Neuronal stem cell (in vitro differentiated cells): ENCODE measurements around the gene TRNT1.

Experiments
- DNase-seq: peaks from one replicate; pipeline ENCODE4 v3.0.0-alpha.2; 2013; ENCODE audit warnings: low spot score
- H2AFZ ChIP-seq: one replicate; pipeline ENCODE4 v1.6.1; 2013; ENCODE audit warnings: mild to moderate bottlenecking, low read length, inconsistent platforms
- H2AK5ac ChIP-seq: 2 replicates; pipeline ENCODE4 v1.6.1; 2013; ENCODE audit warnings: low read depth, mild to moderate bottlenecking, inconsistent platforms, low read length, moderate library complexity, mixed read lengths
- H2BK120ac ChIP-seq: 2 replicates; pipeline ENCODE4 v1.6.1; 2013; ENCODE audit warnings: low read depth, mild to moderate bottlenecking, inconsistent platforms, low read length, moderate library complexity, mixed read lengths
- H2BK12ac ChIP-seq: one replicate; pipeline ENCODE4 v1.6.1; 2013; ENCODE audit warnings: low read length, inconsistent platforms
- H2BK15ac ChIP-seq: 2 replicates; pipeline ENCODE4 v1.6.1; 2013; ENCODE audit warnings: mild to moderate bottlenecking, low read length, inconsistent platforms, mixed read lengths
- H2BK5ac ChIP-seq: one replicate; pipeline ENCODE4 v1.6.1; 2013; ENCODE audit warnings: inconsistent platforms, mild to moderate bottlenecking, low read length, moderate library complexity
- H3K14ac ChIP-seq: one replicate; pipeline ENCODE4 v1.6.1; 2013; ENCODE audit warnings: low read length, inconsistent platforms
- H3K18ac ChIP-seq: 2 replicates; pipeline ENCODE4 v1.6.1; 2013; ENCODE audit warnings: low read length, inconsistent platforms
- H3K23ac ChIP-seq: 2 replicates; pipeline ENCODE4 v1.6.1; 2013; ENCODE audit warnings: low read depth, mild to moderate bottlenecking, mixed read lengths, low read length, inconsistent platforms; ENCODE audit not compliant: poor library complexity
- H3K27ac ChIP-seq: replicated peaks from 3 replicates; pipeline ENCODE4 v1.5.1; 2013; ENCODE audit warnings: low read length, inconsistent platforms
- H3K27me3 ChIP-seq, 3 experiments: 2 replicates each; pipeline ENCODE4 v1.6.1; 2013; ENCODE audit warnings: low read length in 3 of 3, mild to moderate bottlenecking in 2 of 3, inconsistent platforms in 1 of 3, low read depth in 1 of 3, mixed read lengths in 1 of 3, moderate library complexity in 1 of 3; ENCODE audit not compliant: control insufficient read depth in 3 of 3, insufficient read depth in 3 of 3
- H3K36me3 ChIP-seq, 2 donors: replicated peaks in 1 of 2; 2 replicates each; pipeline ENCODE4 v1.6.1; 2013; ENCODE audit warnings: low read length in 2 of 2; ENCODE audit not compliant: control insufficient read depth in 2 of 2, insufficient read depth in 2 of 2
- H3K4ac ChIP-seq: 2 replicates; pipeline ENCODE4 v1.6.1; 2013; ENCODE audit warnings: inconsistent platforms, mild to moderate bottlenecking, low read length, moderate library complexity
- H3K4me1 ChIP-seq, 2 donors: 1 replicate in 1 of 2; 2 replicates in 1 of 2; pipeline ENCODE4 v1.6.1; 2013; ENCODE audit warnings: low read length in 2 of 2, low read depth in 1 of 2; ENCODE audit not compliant: control insufficient read depth in 2 of 2, insufficient read depth in 1 of 2
- H3K4me2 ChIP-seq: one replicate; pipeline ENCODE4 v1.6.1; 2013; ENCODE audit warnings: mild to moderate bottlenecking, low read length, inconsistent platforms; ENCODE audit not compliant: insufficient read depth, poor library complexity, severe bottlenecking
- H3K4me3 ChIP-seq, 2 donors: 2 replicates each; pipeline ENCODE4 v1.5.1; 2013; ENCODE audit warnings: low read length in 2 of 2, mild to moderate bottlenecking in 2 of 2, inconsistent platforms in 1 of 2, moderate library complexity in 1 of 2
- H3K79me1 ChIP-seq: one replicate; pipeline ENCODE4 v1.6.1; 2013; ENCODE audit warnings: low read depth, mild to moderate bottlenecking, inconsistent platforms, low read length, moderate library complexity
- H3K9ac ChIP-seq: one replicate; pipeline ENCODE4 v1.6.1; 2013; ENCODE audit warnings: mild to moderate bottlenecking, low read depth, low read length, inconsistent platforms; ENCODE audit not compliant: poor library complexity
- H3K9me3 ChIP-seq, 2 donors: replicated peaks in 1 of 2; 2 replicates each; pipeline versions ENCODE3 to v1.6.1; 2013; ENCODE audit warnings: low read length in 2 of 2, mild to moderate bottlenecking in 2 of 2, inconsistent platforms in 1 of 2, low read depth in 1 of 2, mixed read lengths in 1 of 2, moderate library complexity in 1 of 2; ENCODE audit not compliant: control insufficient read depth in 2 of 2, insufficient read depth in 1 of 2
- H4K8ac ChIP-seq: one replicate; pipeline ENCODE4 v1.6.1; 2013; ENCODE audit warnings: low read depth, mild to moderate bottlenecking, inconsistent platforms, low read length, moderate library complexity
- H4K91ac ChIP-seq: one replicate; pipeline ENCODE4 v1.6.1; 2013; ENCODE audit warnings: low read length, low read depth, mild to moderate bottlenecking, inconsistent platforms; ENCODE audit not compliant: poor library complexity
- WGBS, 2 donors: extraction: QIAGEN DNeasy Blood & Tissue Kit; methylation state at CpG; one replicate each; pipeline ENCODE4 v1.1.7; 2013; ENCODE audit warnings: missing lambda C conversion rate in 2 of 2, mixed read lengths in 1 of 2; ENCODE audit not compliant: insufficient read length in 2 of 2, insufficient replicate concordance in 1 of 2; ENCODE audit errors: extremely low coverage in 2 of 2; 5-methylcytosine and 5-hydroxymethylcytosine counted together

Gene TRNT1

GRCh38 chr3:3110749-3111361 lies 15.9 kb upstream of the TRNT1 start:
- Histone ChIP-seq H3K4me2 (no peak overlapping the region), H3K18ac (no peak overlapping the region), H2BK120ac (no peak overlapping the region), H3K4ac (no peak overlapping the region), H4K91ac (no peak overlapping the region), H3K14ac (no peak overlapping the region), H3K36me3 (no peaks in the 10 kb centered on the region), H3K79me1 (peaks cover 2% of the 10 kb centered on the region), H3K9me3 (no peaks in the 10 kb centered on the region), H2BK5ac (no peak overlapping the region), H3K4me1 (no peaks in the 10 kb centered on the region), H3K27me3 (peaks cover 0 to 3% (median 0%) of the 10 kb centered on the region in 3 experiments), H2BK15ac (no peak overlapping the region), H2BK12ac (no peak overlapping the region), H2AK5ac (no peak overlapping the region), H3K23ac (no peak overlapping the region), H2AFZ (peak overlapping the region; percentile 63), H4K8ac (no peak overlapping the region), H3K4me3 (no peak overlapping the region), H3K27ac (no peak overlapping the region), H3K9ac (no peak overlapping the region)
- no CpG with 5 or more reads among the region's 7 CpGs for WGBS, 2 donors
- DNase-seq = no peak

- Histone ChIP-seq H4K91ac (no peak overlapping the region), H2AFZ (no peak overlapping the region), H3K27me3 (peaks cover 0 to 3% (median 0%) of the 10 kb centered on the region in 3 experiments), H4K8ac (no peak overlapping the region), H3K36me3 (no peaks in the 10 kb centered on the region), H3K4ac (no peak overlapping the region), H3K4me3 (peak overlapping the region in 1 of 2 donors; percentile 58), H3K14ac (no peak overlapping the region), H2AK5ac (no peak overlapping the region), H2BK12ac (no peak overlapping the region), H2BK5ac (no peak overlapping the region), H3K4me1 (no peaks in the 10 kb centered on the region), H3K18ac (no peak overlapping the region), H3K27ac (no peak overlapping the region), H3K79me1 (peaks cover 2% of the 10 kb centered on the region), H3K23ac (no peak overlapping the region), H2BK120ac (no peak overlapping the region), H3K9ac (no peak overlapping the region), H3K4me2 (no peak overlapping the region), H2BK15ac (no peak overlapping the region), H3K9me3 (no peaks in the 10 kb centered on the region)
- no CpG with 5 or more reads among the region's 4 CpGs for WGBS, 2 donors
- no peak for DNase-seq
Observed at GRCh38 chr3:3113042-3113709, 13.6 kb upstream of the TRNT1 start.

DNA sequence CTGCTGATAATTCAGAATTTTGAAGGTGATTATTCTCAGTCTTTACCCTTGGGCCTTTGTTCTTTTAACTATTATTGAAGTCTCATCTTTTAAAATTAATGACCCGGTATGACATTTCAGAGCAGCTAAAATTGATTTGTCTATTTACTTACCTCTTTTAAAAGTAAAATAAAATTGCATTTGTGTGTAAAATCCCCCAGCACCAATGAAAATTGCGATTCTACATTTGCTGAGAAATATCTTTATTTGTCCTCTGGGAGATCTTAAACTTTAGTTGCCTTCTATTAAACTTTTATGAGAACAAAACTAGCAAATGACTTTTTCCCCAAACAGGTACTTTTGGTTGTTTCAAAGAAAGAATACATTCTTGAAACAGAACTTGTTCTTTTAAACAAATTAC lies 9.1 kb upstream of the TRNT1 start:
- H2AK5ac ChIP-seq = no peak overlapping the region
- H3K4me1 ChIP-seq = no peaks in the 10 kb centered on the region
- no peak overlapping the region for H4K91ac ChIP-seq
- H3K36me3 ChIP-seq = no peaks in the 10 kb centered on the region
- H3K9me3 ChIP-seq = no peaks in the 10 kb centered on the region
- H3K27me3 ChIP-seq = peaks cover 0 to 3% (median 0%) of the 10 kb centered on the region in 3 experiments
- H3K23ac ChIP-seq = no peak overlapping the region
- WGBS, 2 donors = no CpG with 5 or more reads among the region's 2 CpGs
- no peak overlapping the region for H2BK15ac ChIP-seq
- H3K18ac ChIP-seq = no peak overlapping the region
- no peak overlapping the region for H2BK12ac ChIP-seq
- H2BK5ac ChIP-seq = no peak overlapping the region
- DNase-seq = no peak
- H2AFZ ChIP-seq = no peak overlapping the region
- H3K4me3 ChIP-seq = no peak overlapping the region
- H3K4ac ChIP-seq = no peak overlapping the region
- H4K8ac ChIP-seq = no peak overlapping the region
- H3K9ac ChIP-seq = no peak overlapping the region
- H3K4me2 ChIP-seq = no peak overlapping the region
- H3K79me1 ChIP-seq = no peaks in the 10 kb centered on the region
- H3K14ac ChIP-seq = no peak overlapping the region
- H2BK120ac ChIP-seq = no peak overlapping the region
- H3K27ac ChIP-seq = no peak overlapping the region

DNA sequence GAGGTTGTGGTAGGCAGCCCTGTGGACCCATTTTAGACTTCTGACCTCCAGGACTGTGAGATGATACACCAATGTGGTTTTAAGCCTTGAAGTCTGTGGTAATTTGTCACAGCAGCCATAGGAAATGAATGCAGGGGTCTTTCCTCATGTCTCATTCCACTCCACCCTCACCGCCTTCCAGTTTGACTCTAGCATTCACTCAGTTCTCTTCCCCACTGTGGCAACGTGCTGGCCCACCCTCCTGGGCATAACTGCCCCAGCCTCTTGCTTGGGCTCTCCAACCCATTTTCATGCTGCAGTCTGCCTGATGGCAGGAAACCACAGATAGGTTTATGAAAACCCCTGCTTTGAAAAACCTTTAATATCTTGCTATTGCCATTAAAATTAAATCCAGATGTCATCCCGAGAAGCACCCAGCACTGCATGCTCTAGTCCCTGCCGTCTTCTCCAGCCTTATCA lies 7.3 kb upstream of the TRNT1 start:
- Histone ChIP-seq H3K27me3 (peaks cover 0 to 3% (median 0%) of the 10 kb centered on the region in 3 experiments), H3K4me3 (no peak overlapping the region), H3K9me3 (no peaks in the 10 kb centered on the region), H3K79me1 (no peaks in the 10 kb centered on the region), H3K9ac (no peak overlapping the region), H3K4me1 (no peaks in the 10 kb centered on the region), H3K4me2 (no peak overlapping the region), H3K18ac (no peak overlapping the region), H3K14ac (no peak overlapping the region), H2BK12ac (no peak overlapping the region), H3K4ac (no peak overlapping the region), H2AFZ (no peak overlapping the region), H2BK5ac (no peak overlapping the region), H4K91ac (no peak overlapping the region), H3K36me3 (no peaks in the 10 kb centered on the region), H3K27ac (no peak overlapping the region), H2AK5ac (no peak overlapping the region), H2BK120ac (no peak overlapping the region), H2BK15ac (no peak overlapping the region), H3K23ac (no peak overlapping the region), H4K8ac (no peak overlapping the region)
- no peak for DNase-seq
- no CpG with 5 or more reads among the region's 4 CpGs for WGBS, 2 donors
